ENCODE data around the gene EHF. TPM values are rescaled to one million over a fixed set of nuclear protein-coding genes. Genes with fewer than 3 reads are reported as not detected.

EHF gene
- total and polyA plus RNA-seq, 2 of the 13 experiments (the other 11 are each of a cell fraction or from before 2014, with no cell fraction given) = 0.04 to 0.46 TPM

GRCh38 chr11:34667810-34668582 is 47.1 kb downstream of the EHF start (continued):
- TF ChIP-seq DDIT3 (CRISPR knock-in tag; IDR thresholded peaks at IDR 0.05) = no peak
- peak; percentile 83 for TF ChIP-seq PPARG (CRISPR knock-in tag; conservative IDR thresholded peaks at IDR 0.05)
- TF ChIP-seq SAP130 (CRISPR knock-in tag; IDR thresholded peaks at IDR 0.05; ENCODE audit: low read depth) = peak; percentile 90
- no peak for TF ChIP-seq RBM39 (IDR thresholded peaks at IDR 0.05; ENCODE audit: low read depth, low read length, poor library complexity, severe bottlenecking)
- TF ChIP-seq MED1 (CRISPR knock-in tag; IDR thresholded peaks at IDR 0.05) = peak; percentile 89
- TF ChIP-seq ZFP36L1 (CRISPR knock-in tag; IDR thresholded peaks at IDR 0.05) = no peak
- peak; percentile 65; the same call in 1 of the 2 replicates for TF ChIP-seq CBFB (CRISPR knock-in tag; IDR thresholded peaks at IDR 0.05)
- TF ChIP-seq ZBTB38 (CRISPR knock-in tag; IDR thresholded peaks at IDR 0.05) = no peak
- TF ChIP-seq TFDP1 (CRISPR knock-in tag; IDR thresholded peaks at IDR 0.05; ENCODE audit: borderline replicate concordance) = no peak
- TF ChIP-seq ZNF501 (CRISPR knock-in tag; IDR thresholded peaks at IDR 0.05) = peak; percentile 10; the same call in 1 of the 2 replicates
- TF ChIP-seq RFX3 (CRISPR knock-in tag; IDR thresholded peaks at IDR 0.05) = peak; percentile 15; the same call in 1 of the 2 replicates
- TF ChIP-seq ZNF335 (CRISPR knock-in tag; IDR thresholded peaks at IDR 0.05) = peak; percentile 45; the same call in 1 of the 2 replicates
- TF ChIP-seq NFIB (CRISPR knock-in tag; IDR thresholded peaks at IDR 0.05; ENCODE audit: borderline replicate concordance) = no peak
- peak; percentile 86 for TF ChIP-seq THRA (CRISPR knock-in tag; IDR thresholded peaks at IDR 0.05; ENCODE audit: borderline replicate concordance)
- TF ChIP-seq CEBPG (CRISPR knock-in tag; IDR thresholded peaks at IDR 0.05) = peak; percentile 83
- TF ChIP-seq ZNF251 (CRISPR knock-in tag; IDR thresholded peaks at IDR 0.05) = no peak
- no peak for TF ChIP-seq ZNF326 (CRISPR knock-in tag; IDR thresholded peaks at IDR 0.05; ENCODE audit: borderline replicate concordance)
- no peak for TF ChIP-seq HMGA1 (CRISPR knock-in tag; conservative IDR thresholded peaks at IDR 0.05)
- no peak; the same call in 1 of the 2 replicates for TF ChIP-seq PRDM15 (CRISPR knock-in tag; IDR thresholded peaks at IDR 0.05)
- TF ChIP-seq STAT6 (CRISPR knock-in tag; IDR thresholded peaks at IDR 0.05; ENCODE audit: borderline replicate concordance) = 0 out of 2 replicates have a peak, but pooled peaks have one; percentile 83
- TF ChIP-seq SALL1 (CRISPR knock-in tag; IDR thresholded peaks at IDR 0.05) = peak; percentile 83; the same call in 1 of the 2 replicates

Data from HepG2 (cell line).